Activated B cell treated with CpG ODN at 0.5 μM for 24 hours (primary cell): ENCODE data around the gene CDK6. TPM values are rescaled to one million over a fixed set of nuclear protein-coding genes. Genes with fewer than 3 reads are reported as not detected.

Experiments
- ATAC-seq: fragments of 200-7000 bp; cut with Tn5 transposase; one replicate; pipeline ENCODE4 v1.10.0; 2021; ENCODE audit warnings: low read depth, mild to moderate bottlenecking, moderate library complexity
- CTCF ChIA-PET: fragments of 350-600 bp; sonication (Branson Sonifier 250); formaldehyde crosslinking; loops from one replicate; lab custom pipeline; 2021; ENCODE audit warnings: antibody characterized with exemption; lab: Charles Lee
- POLR2A ChIA-PET: fragments of 350-600 bp; sonication (Branson Sonifier 250); formaldehyde crosslinking; loops from one replicate; lab custom pipeline; 2021; ENCODE audit warnings: antibody characterized with exemption; lab: Charles Lee
- DNase-seq: peaks from one replicate; pipeline ENCODE4 v3.0.0; 2022
- H3K27ac Mint-ChIP-seq: one replicate; pipeline ENCODE4 v1.8.0; 2020; ENCODE audit warnings: mixed read lengths
- H3K27me3 Mint-ChIP-seq: one replicate; pipeline ENCODE4 v1.8.0; 2021; ENCODE audit warnings: mixed read lengths
- H3K36me3 Mint-ChIP-seq: one replicate; pipeline ENCODE4 v1.8.0; 2021; ENCODE audit warnings: low read depth, mixed read lengths
- H3K4me1 Mint-ChIP-seq: one replicate; pipeline ENCODE4 v1.8.0; 2021; ENCODE audit warnings: mixed read lengths
- H3K4me3 Mint-ChIP-seq: one replicate; pipeline ENCODE4 v1.8.0; 2020; ENCODE audit warnings: mild to moderate bottlenecking, mixed read lengths
- H3K9me3 Mint-ChIP-seq: one replicate; pipeline ENCODE4 v1.8.0; 2020; ENCODE audit warnings: mixed read lengths
- intact Hi-C: fragments of 100-400 bp; cut with micrococcal nuclease; formaldehyde crosslinking; loops from one replicate; pipeline ENCODE4 v1.15.1; 2024
- total RNA-seq: library from RNA; stranded (reverse); gene quantifications from 2 replicates; pipeline ENCODE4 v1.2.3, GENCODE V29; 2022
- TF ChIP-seq, protein P1 (sequence below): fragments of 200-600 bp; IDR thresholded peaks from one replicate; pipeline ENCODE4 v1.8.0; 2022; ENCODE audit warnings: antibody characterized with exemption, mild to moderate bottlenecking

Gene CDK6
- total RNA-seq, 1 donor from 2014 or later, result 30.5 TPM

DNA sequence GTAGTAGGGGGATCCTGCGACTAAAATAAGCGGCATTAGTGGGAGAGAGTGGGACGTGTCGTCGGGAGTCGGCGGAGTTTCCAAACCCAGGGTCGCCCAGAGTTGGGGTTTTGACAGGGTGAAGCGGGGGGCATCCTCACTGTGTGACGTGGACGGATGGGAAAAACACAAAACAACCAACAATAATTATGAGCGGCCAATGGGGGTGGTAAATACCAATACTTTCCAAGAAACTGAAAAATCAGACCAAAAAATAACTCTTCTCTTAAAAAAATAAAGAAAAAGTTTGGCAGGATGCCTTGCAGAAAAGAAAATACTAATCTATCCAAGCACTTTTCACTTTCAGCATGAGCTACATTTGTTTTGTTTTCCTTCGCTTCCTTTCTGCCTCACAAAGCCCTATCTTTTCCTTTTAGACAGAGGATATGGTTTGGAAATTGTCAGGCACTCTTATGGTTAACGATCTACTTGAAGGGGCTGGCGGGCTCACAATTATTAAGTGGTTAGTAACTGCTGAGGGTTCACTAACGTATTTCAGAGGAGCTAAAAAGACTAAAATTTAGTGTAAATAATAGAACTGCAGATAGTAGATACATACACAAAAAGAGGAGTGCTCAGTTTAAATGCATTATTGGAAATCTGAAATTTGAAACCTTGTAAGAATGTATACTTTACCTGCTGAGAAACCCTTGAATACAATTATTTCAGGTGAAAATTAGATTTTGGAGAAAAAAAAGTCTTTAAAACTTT lies 802 bp upstream of the CDK6 start:
- TF ChIP-seq, protein P1, sequence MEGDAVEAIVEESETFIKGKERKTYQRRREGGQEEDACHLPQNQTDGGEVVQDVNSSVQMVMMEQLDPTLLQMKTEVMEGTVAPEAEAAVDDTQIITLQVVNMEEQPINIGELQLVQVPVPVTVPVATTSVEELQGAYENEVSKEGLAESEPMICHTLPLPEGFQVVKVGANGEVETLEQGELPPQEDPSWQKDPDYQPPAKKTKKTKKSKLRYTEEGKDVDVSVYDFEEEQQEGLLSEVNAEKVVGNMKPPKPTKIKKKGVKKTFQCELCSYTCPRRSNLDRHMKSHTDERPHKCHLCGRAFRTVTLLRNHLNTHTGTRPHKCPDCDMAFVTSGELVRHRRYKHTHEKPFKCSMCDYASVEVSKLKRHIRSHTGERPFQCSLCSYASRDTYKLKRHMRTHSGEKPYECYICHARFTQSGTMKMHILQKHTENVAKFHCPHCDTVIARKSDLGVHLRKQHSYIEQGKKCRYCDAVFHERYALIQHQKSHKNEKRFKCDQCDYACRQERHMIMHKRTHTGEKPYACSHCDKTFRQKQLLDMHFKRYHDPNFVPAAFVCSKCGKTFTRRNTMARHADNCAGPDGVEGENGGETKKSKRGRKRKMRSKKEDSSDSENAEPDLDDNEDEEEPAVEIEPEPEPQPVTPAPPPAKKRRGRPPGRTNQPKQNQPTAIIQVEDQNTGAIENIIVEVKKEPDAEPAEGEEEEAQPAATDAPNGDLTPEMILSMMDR, result no peak
- peak overlapping the region; percentile 87 for H3K4me3 Mint-ChIP-seq
- intact Hi-C loops, result loop anchor here (5.0 to 10.0 kb wide), 4 partner anchors 280 to 705 kb away; partner anchors contain the start of genes ANKIB1, CYP51A1, KRIT1 and SAMD9
- peak overlapping the region; percentile 51 for H3K27ac Mint-ChIP-seq
- ChIA-PET CTCF (no interaction called here), POLR2A (interaction anchor here (0.7 to 1.9 kb wide), 4 partner anchors 195 to 395 kb away, joined by 3 to 7 read pairs (median 4); partner anchors contain the start of gene VPS50)
- peaks cover 23% of the 10 kb centered on the region for H3K4me1 Mint-ChIP-seq
- H3K9me3 Mint-ChIP-seq, result no peaks in the 10 kb centered on the region
- no peaks in the 10 kb centered on the region for H3K27me3 Mint-ChIP-seq
- peaks cover 21% of the 10 kb centered on the region for H3K36me3 Mint-ChIP-seq
- DNase-seq (no peak), ATAC-seq (no peak)

DNA sequence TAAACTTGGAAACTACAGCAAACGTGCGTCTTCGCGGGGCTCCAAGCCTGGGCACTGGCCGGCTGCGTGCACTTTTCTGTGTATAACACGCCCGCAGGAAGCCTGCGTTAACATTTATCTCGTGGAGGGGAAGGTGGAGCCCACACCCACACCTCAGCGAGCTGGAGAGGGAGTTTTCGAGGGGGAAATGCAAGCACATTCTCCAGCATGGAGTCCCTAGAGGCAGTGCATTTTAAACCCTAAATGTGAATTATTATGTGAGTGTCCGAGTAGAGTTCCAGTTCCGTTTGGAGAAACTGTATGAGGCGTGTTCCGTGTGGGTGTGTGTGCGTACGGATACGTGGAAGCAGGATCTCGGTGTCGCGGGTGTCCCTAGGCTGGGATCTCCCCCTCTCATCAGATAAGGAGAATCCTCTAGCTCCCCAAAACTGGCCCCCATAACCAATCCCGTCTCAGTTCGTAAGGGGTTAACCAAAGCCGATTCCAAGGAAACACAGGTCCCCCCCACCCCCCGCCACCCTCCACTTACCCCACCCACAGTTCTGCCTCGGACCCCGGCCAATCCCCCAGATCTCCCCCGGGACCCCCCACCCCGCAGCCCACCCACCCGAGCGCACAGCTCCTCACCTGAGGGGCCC lies 403 bp downstream of the CDK6 start:
- peaks cover 21% of the 10 kb centered on the region for H3K36me3 Mint-ChIP-seq
- intact Hi-C loops, result loop anchor here (1.0 to 10.0 kb wide), 5 partner anchors 281 to 704 kb away; partner anchors contain the start of genes ANKIB1, CYP51A1, KRIT1 and SAMD9
- peak; percentile 17 for DNase-seq
- peaks cover 34% of the 10 kb centered on the region for H3K4me1 Mint-ChIP-seq
- H3K27ac Mint-ChIP-seq, result peak overlapping the region; percentile 72
- TF ChIP-seq, protein P1, result no peak
- CTCF ChIA-PET, result interaction anchor here (0.7 to 1.0 kb wide), 2 partner anchors 216 to 217 kb away, joined by 3 read pairs; no protein-coding TSS in a partner anchor
- no peaks in the 10 kb centered on the region for H3K27me3 Mint-ChIP-seq
- H3K9me3 Mint-ChIP-seq, result no peaks in the 10 kb centered on the region
- POLR2A ChIA-PET, result interaction anchor here (0.5 to 2.1 kb wide), 9 partner anchors 13 to 389 kb away, joined by 3 to 8 read pairs (median 4); partner anchors contain the start of genes FAM133B and GATAD1
- peak; percentile 17 for ATAC-seq
- H3K4me3 Mint-ChIP-seq, result peak overlapping the region; percentile 87

DNA sequence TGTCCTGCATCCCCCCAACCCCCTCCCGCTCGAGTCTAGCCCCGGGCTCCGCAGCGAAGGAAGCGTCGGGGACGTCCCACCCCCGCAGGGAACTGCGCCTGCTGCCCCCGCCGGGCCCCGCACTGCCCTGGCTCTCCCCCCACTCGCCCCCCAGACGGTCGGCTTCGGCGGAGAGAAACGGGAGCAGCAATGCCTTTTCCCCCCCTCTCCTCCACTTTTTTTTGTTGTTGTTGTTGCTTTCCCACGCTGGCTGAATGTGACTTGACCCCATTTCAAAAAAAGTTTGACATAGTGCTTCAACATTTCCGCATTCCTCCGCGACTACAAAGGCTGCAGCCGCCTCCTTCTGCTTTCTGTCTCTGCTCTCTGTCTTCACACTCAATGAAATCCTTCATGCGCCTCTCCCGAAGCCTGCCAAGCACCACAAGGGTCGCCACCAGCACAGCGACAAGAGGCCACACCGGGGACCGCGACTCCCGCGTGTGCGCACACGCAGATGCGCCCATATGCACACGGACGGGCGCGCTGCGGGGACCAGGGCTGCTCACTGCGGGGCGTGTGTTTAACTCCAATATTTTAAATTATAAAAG lies 1.0 kb downstream of the CDK6 start:
- TF ChIP-seq, protein P1, result no peak
- Mint-ChIP-seq H3K4me3 (peak overlapping the region; percentile 87), H3K27me3 (no peaks in the 10 kb centered on the region), H3K4me1 (peaks cover 40% of the 10 kb centered on the region), H3K9me3 (no peaks in the 10 kb centered on the region), H3K27ac (peak overlapping the region; percentile 72), H3K36me3 (peaks cover 21% of the 10 kb centered on the region)
- intact Hi-C loops, result loop anchor here (1.0 to 10.0 kb wide), 5 partner anchors 282 to 703 kb away; partner anchors contain the start of genes ANKIB1, CYP51A1, KRIT1 and SAMD9
- POLR2A ChIA-PET, result interaction anchor here (0.5 to 2.1 kb wide), 7 partner anchors 12 to 388 kb away, joined by 4 to 8 read pairs (median 4); partner anchors contain the start of genes FAM133B and GATAD1
- CTCF ChIA-PET, result interaction anchor here (0.7 to 1.0 kb wide), 2 partner anchors 215 to 216 kb away, joined by 3 read pairs; no protein-coding TSS in a partner anchor
- ATAC-seq, result peak; percentile 11
- peak; percentile 42 for DNase-seq

GRCh38 chr7:92834507-92835260 lies 1.7 kb downstream of the CDK6 start:
- CTCF ChIA-PET, result interaction anchor here (2.0 kb wide), 1 partner anchor 21 kb away, joined by 9 read pairs; no protein-coding TSS in a partner anchor
- no peaks in the 10 kb centered on the region for H3K27me3 Mint-ChIP-seq
- peak; percentile 23 for DNase-seq
- ATAC-seq, result no peak
- TF ChIP-seq, protein P1, result no peak
- intact Hi-C loops, result loop anchor here (1.0 to 10.0 kb wide), 7 partner anchors 67 to 892 kb away; partner anchors contain the start of genes AKAP9, ANKIB1, CYP51A1 and KRIT1
- H3K9me3 Mint-ChIP-seq, result no peaks in the 10 kb centered on the region
- H3K36me3 Mint-ChIP-seq, result peaks cover 21% of the 10 kb centered on the region
- H3K4me3 Mint-ChIP-seq, result peak overlapping the region; percentile 87
- POLR2A ChIA-PET, result interaction anchor here (1.5 to 2.1 kb wide), 2 partner anchors 21 to 201 kb away, joined by 4 to 8 read pairs; no protein-coding TSS in a partner anchor
- peaks cover 42% of the 10 kb centered on the region for H3K4me1 Mint-ChIP-seq
- peak overlapping the region; percentile 79 for H3K27ac Mint-ChIP-seq
